Heart right ventricle (tissue), 16 donors: Measurements from ENCODE around the gene BOD1. TPM values are rescaled to one million over a fixed set of nuclear protein-coding genes. Genes with fewer than 3 reads are reported as not detected.

Experiments
- ATAC-seq, 8 donors: fragments of 200-7000 bp; cut with Tn5 transposase; one replicate each; pipeline ENCODE4 v1.9.1; 2020; ENCODE audit warnings: mild to moderate bottlenecking in 8 of 8, moderate library complexity in 8 of 8, moderate number of reproducible peaks in 1 of 8
- DNase-seq, 2 donors: peaks; one replicate each; pipeline ENCODE4 v3.0.0-alpha.2; 2020
- H3K27ac ChIP-seq, 10 donors: fragments of 200-600 bp; sonication (generic) in 2 of 10; one replicate each; pipeline versions ENCODE4 v1.5.0 to v1.8.0; 2020 to 2022; ENCODE audit warnings: mild to moderate bottlenecking in 3 of 10
- H3K27me3 ChIP-seq, 7 donors: fragments of 200-600 bp; one replicate each; pipeline ENCODE4 v1.8.0; 2021 to 2022; ENCODE audit warnings: mild to moderate bottlenecking in 2 of 7
- H3K36me3 ChIP-seq, 9 donors: fragments of 200-600 bp; sonication (generic) in 1 of 9; one replicate each; pipeline versions ENCODE4 v1.5.0 to v1.8.0; 2020 to 2022; ENCODE audit warnings: mild to moderate bottlenecking in 2 of 9
- H3K4me1 ChIP-seq, 9 donors: fragments of 200-600 bp; sonication (generic) in 1 of 9; one replicate each; pipeline versions ENCODE4 v1.5.0 to v1.8.0; 2020 to 2022; ENCODE audit warnings: mild to moderate bottlenecking in 4 of 9
- H3K4me3 ChIP-seq, 10 donors: fragments of 200-600 bp; sonication (generic) in 2 of 10; one replicate each; pipeline versions ENCODE4 v1.5.0 to v1.8.0; 2020 to 2022; ENCODE audit warnings: mild to moderate bottlenecking in 7 of 10, moderate library complexity in 2 of 10
- H3K9me3 ChIP-seq, 11 donors: fragments of 200-600 bp in 10 of 11; sonication (generic) in 2 of 11; one replicate each; pipeline versions ENCODE4 v1.5.0 to v1.8.0; 2013 to 2022; ENCODE audit warnings: mild to moderate bottlenecking in 2 of 11, control low read depth in 1 of 11, moderate library complexity in 1 of 11
- CTCF ChIP-seq, 9 donors: fragments of 200-600 bp; sonication (generic) in 2 of 9; IDR thresholded peaks; one replicate each; pipeline versions ENCODE4 v1.5.0 to v1.8.0; 2021 to 2022; ENCODE audit warnings: antibody characterized with exemption in 9 of 9, mild to moderate bottlenecking in 5 of 9, moderate library complexity in 1 of 9
- WGBS, 2 donors: extraction: QIAGEN DNeasy Blood & Tissue Kit; methylation state at CpG; one replicate each; pipeline ENCODE4 v1.1.7; 2013; ENCODE audit warnings: inconsistent platforms in 1 of 2; 5-methylcytosine and 5-hydroxymethylcytosine counted together
- intact Hi-C, 10 donors: fragments of 100-400 bp; cut with DNase I; formaldehyde crosslinking; loops; one replicate each; pipeline versions ENCODE4 v1.11.1 to v1.14.2; 2022
- polyA plus RNA-seq, 2 donors: library from polyadenylated mRNA; stranded (reverse); fragments of 200-250 nt; gene quantifications; one replicate each; pipeline ENCODE4 v1.2.3, GENCODE V29; 2013
- total RNA-seq, 10 donors: library from RNA; stranded (reverse); fragmentation: NEBNext Ultra II Directional in 3 of 10; extraction: Animal tissue kit (Norgen Biotek cat#: 25700) in 3 of 10; gene quantifications; one replicate each; pipeline versions ENCODE4 v1.2.1 to v1.2.4, GENCODE V29; 2021 to 2023
- donor health status: Arrhythmogenic right ventricular cardiomyopathy.
- donor health status: ischemic (EF 13 %, LVEDD 7.1; RV severe dilation, severe dysfunction).
- donor health status: healthy with polysubstance abuse.
- donor health status: DM: no; HTN: yes; CAD: no.
- donor health status: DM: no; HTN: no; CAD: no.
- donor health status: ischemic (EF 25% LVEDD 6.9; RV normal size, moderate dysfunction).
- donor health status: ischemic (EF 25% LVEDD 5.7; RV mildly dilated, moderate dysfunction).
- donor health status: healthy.
- donor health status: DM: yes; HTN: yes; CAD: no.
- donor health status: Ischemic cardiomyopathy.
- donor health status: ischemic (EF 35%, LVEDD 5.7; RV mildly dilated, moderate dysfunction).
- donor health status: nonischemic (EF 11% LVEDD 7.7; RV severe dilation, severe dysfunction).
- donor health status: DM: yes; HTN: yes; CAD: no.
- donor health status: PGD.
- donor health status: ischemic (EF 29% LVEDD 5.4; RV normal size, mild dysfunction).
- donor health status: nonischemic (EF 23%, LVEDD 6.1; RV moderate dilation, normal function).

BOD1 gene
- total and polyA plus RNA-seq, 12 donors: 20.2 to 54.3 (median 45.7) TPM

- 74 to 86% methylated on average over 7 of the region's 7 CpGs for WGBS, 2 donors
These were observed 1.9 kb downstream of the BOD1 start for GRCh38 chr5:173614591-173614990.

GRCh38 chr5:173613433-173614159 is 2.9 kb downstream of the BOD1 start:
- no peak for TF ChIP-seq CTCF (IDR thresholded peaks at IDR 0.05)
- no peak overlapping the region for H3K4me3 ChIP-seq
- WGBS, 2 donors: 83 to 88% methylated on average over 8 of the region's 8 CpGs
- intact Hi-C loops: loop anchor here in 3 of 10 donors (10.0 kb wide), 2 partner anchors 271 to 701 kb away; partner anchors contain the start of gene CPEB4 (in 1 of the 3)
- DNase-seq: no peak
- no peak for ATAC-seq
- H3K27me3 ChIP-seq: no peaks in the 10 kb centered on the region
- peaks cover 0 to 59% (median 43%) of the 10 kb centered on the region in 9 donors for H3K4me1 ChIP-seq
- H3K36me3 ChIP-seq: peaks cover 0 to 54% (median 19%) of the 10 kb centered on the region in 9 donors
- no peak overlapping the region for H3K27ac ChIP-seq
- no peaks in the 10 kb centered on the region for H3K9me3 ChIP-seq

More at GRCh38 chr5:173614591-173614990, 1.9 kb downstream of the BOD1 start:
- Histone ChIP-seq H3K27me3 (no peaks in the 10 kb centered on the region), H3K4me1 (peaks cover 0 to 59% (median 49%) of the 10 kb centered on the region in 9 donors), H3K27ac (no peak overlapping the region), H3K4me3 (peak overlapping the region in 7 of 10 donors; percentile 62 to 99 (median 96)), H3K36me3 (peaks cover 0 to 44% (median 12%) of the 10 kb centered on the region in 9 donors), H3K9me3 (no peaks in the 10 kb centered on the region)
- no peak for TF ChIP-seq CTCF (IDR thresholded peaks at IDR 0.05)
- no peak for DNase-seq
- intact Hi-C loops: loop anchor here in 3 of 10 donors (10.0 kb wide), 2 partner anchors 270 to 700 kb away; partner anchors contain the start of gene CPEB4 (in 1 of the 3)
- ATAC-seq: no peak

GRCh38 chr5:173612948-173613347 is 3.5 kb downstream of the BOD1 start:
- H3K27me3 ChIP-seq: no peaks in the 10 kb centered on the region
- peaks cover 0 to 60% (median 24%) of the 10 kb centered on the region in 9 donors for H3K36me3 ChIP-seq
- DNase-seq (no peak), ATAC-seq (no peak)
- no peak overlapping the region for H3K27ac ChIP-seq
- H3K9me3 ChIP-seq: no peaks in the 10 kb centered on the region
- no peak overlapping the region for H3K4me3 ChIP-seq
- no peak for TF ChIP-seq CTCF (IDR thresholded peaks at IDR 0.05)
- intact Hi-C loops: loop anchor here in 3 of 10 donors (10.0 kb wide), 2 partner anchors 272 to 702 kb away; partner anchors contain the start of gene CPEB4 (in 1 of the 3)
- 70 to 75% methylated on average over 3 of the region's 3 CpGs for WGBS, 2 donors
- H3K4me1 ChIP-seq: peaks cover 0 to 59% (median 43%) of the 10 kb centered on the region in 9 donors

GRCh38 chr5:173611706-173612105 is 4.7 kb downstream of the BOD1 start:
- intact Hi-C loops: loop anchor here in 3 of 10 donors (10.0 kb wide), 2 partner anchors 273 to 703 kb away; partner anchors contain the start of gene CPEB4 (in 1 of the 3)
- Histone ChIP-seq H3K9me3 (no peaks in the 10 kb centered on the region), H3K36me3 (peaks cover 0 to 73% (median 35%) of the 10 kb centered on the region in 9 donors), H3K27ac (peak overlapping the region in 2 of 10 donors; percentile 8), H3K4me3 (no peak overlapping the region), H3K4me1 (peaks cover 0 to 49% (median 41%) of the 10 kb centered on the region in 9 donors), H3K27me3 (no peaks in the 10 kb centered on the region)
- ATAC-seq (no peak), DNase-seq (no peak)
- WGBS, 2 donors: 78% methylated on average over 4 of the region's 4 CpGs
- no peak for TF ChIP-seq CTCF (IDR thresholded peaks at IDR 0.05)
